SU-DHL-6 (cell line): ENCODE data around the gene TMPRSS13.

Source experiments
- H2AFZ ChIP-seq: fragments of 200-600 bp; sonication (generic); 2 replicates; pipeline ENCODE4 v1.6.1; 2014; ENCODE audit warnings: low read depth, mild to moderate bottlenecking, moderate library complexity, mixed read lengths, antibody characterized with exemption, low read length; ENCODE audit not compliant: severe bottlenecking
- H3F3A ChIP-seq: fragments of 200-600 bp; shearing (Covaris generic); 2 replicates; pipeline ENCODE4 v1.6.0; 2016; ENCODE audit warnings: antibody characterized with exemption, mild to moderate bottlenecking; ENCODE audit not compliant: insufficient read depth
- H3K27ac ChIP-seq: fragments of 200-600 bp; sonication (generic); 2 replicates; pipeline ENCODE4 v1.5.1; 2016; ENCODE audit warnings: low read depth, mild to moderate bottlenecking, low read length, moderate library complexity, mixed read lengths
- H3K27me3 ChIP-seq: fragments of 200-600 bp; sonication (generic), shearing (Covaris generic); 2 replicates; pipeline ENCODE4 v1.6.0; 2014; ENCODE audit warnings: mild to moderate bottlenecking, low read length
- H3K36me3 ChIP-seq: fragments of 200-600 bp; sonication (generic); 2 replicates; pipeline ENCODE4 v1.6.1; 2014; ENCODE audit warnings: mild to moderate bottlenecking, low read length, mixed read lengths
- H3K4me2 ChIP-seq: fragments of 300-600, 200-600 bp; shearing (Covaris generic), sonication (generic); 2 replicates; pipeline ENCODE4 v1.6.0; 2014; ENCODE audit warnings: low read length, low read depth, mild to moderate bottlenecking; ENCODE audit not compliant: poor library complexity, severe bottlenecking
- H3K4me3 ChIP-seq: fragments of 200-600 bp; sonication (generic); 2 replicates; pipeline ENCODE4 v1.5.1; 2014; ENCODE audit warnings: antibody characterized with exemption, low read length, mild to moderate bottlenecking, mixed read lengths; ENCODE audit not compliant: insufficient read depth, poor library complexity, severe bottlenecking
- H3K79me2 ChIP-seq: fragments of 200-600 bp; sonication (generic); 2 replicates; pipeline ENCODE4 v1.6.1; 2014; ENCODE audit warnings: mild to moderate bottlenecking, low read length, moderate library complexity; ENCODE audit not compliant: insufficient read depth
- H3K9ac ChIP-seq: fragments of 200-600 bp; sonication (generic); 2 replicates; pipeline ENCODE4 v1.7.0; 2014; ENCODE audit warnings: mild to moderate bottlenecking, low read length
- H3K9me2 ChIP-seq: fragments of 200-600 bp; sonication (generic); replicated peaks from 2 replicates; pipeline ENCODE4 v1.6.1; 2014; ENCODE audit warnings: low read length; ENCODE audit not compliant: insufficient read depth
- H3K9me3 ChIP-seq: fragments of 200-600 bp; sonication (generic); 2 replicates; pipeline ENCODE4 v1.6.1; 2014; ENCODE audit warnings: low read length, mixed read lengths; ENCODE audit not compliant: insufficient read depth
- H4K20me1 ChIP-seq: fragments of 200-600 bp; sonication (generic); 2 replicates; pipeline ENCODE4 v1.6.1; 2014; ENCODE audit warnings: low read depth, mild to moderate bottlenecking, antibody characterized with exemption, low read length, moderate library complexity, mixed read lengths
- EZH2phosphoT487 ChIP-seq: fragments of 200-600 bp; sonication (generic), shearing (Covaris generic); conservative IDR thresholded peaks from 2 replicates; pipeline ENCODE4 v1.6.1; 2018; ENCODE audit warnings: mild to moderate bottlenecking, antibody characterized with exemption, low read length, moderate library complexity, mixed read lengths
- TF ChIP-seq, protein P1 (sequence below): fragments of 200-600 bp; sonication (generic); IDR thresholded peaks from one replicate; pipeline ENCODE4 v1.5.1; 2017; ENCODE audit warnings: antibody characterized with exemption, mild to moderate bottlenecking, low read length, moderate library complexity; ENCODE audit not compliant: insufficient read depth, poor library complexity, severe bottlenecking

TMPRSS13 gene

DNA sequence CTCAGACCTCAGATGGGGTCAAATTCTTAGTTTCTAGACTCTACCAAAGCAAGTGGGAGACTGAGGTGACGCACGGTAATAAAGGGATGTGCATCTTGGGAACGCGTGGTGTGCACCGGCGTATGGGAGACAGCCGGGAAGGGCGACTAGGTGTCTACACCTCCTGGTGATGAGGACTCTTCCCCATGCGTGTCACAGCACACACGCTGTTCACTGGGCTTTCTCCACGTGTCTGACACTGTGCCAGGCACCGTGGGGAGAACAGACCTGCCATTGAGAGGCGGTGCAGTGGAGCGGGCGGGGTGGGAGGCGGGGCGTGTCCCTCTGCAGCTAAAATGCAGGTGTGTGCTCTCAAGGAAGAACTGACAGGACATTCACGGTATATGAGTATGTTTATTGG, 58.0 kb downstream of the TMPRSS13 start:
- Histone ChIP-seq H2AFZ (no peak overlapping the region), H3K4me2 (no peak overlapping the region), H3K27me3 (no peaks in the 10 kb centered on the region), H3K9ac (no peak overlapping the region), H4K20me1 (no peaks in the 10 kb centered on the region), H3K9me3 (no peaks in the 10 kb centered on the region), H3F3A (no peaks in the 10 kb centered on the region), H3K4me3 (no peak overlapping the region), H3K27ac (no peak overlapping the region), H3K79me2 (no peaks in the 10 kb centered on the region), H3K36me3 (no peaks in the 10 kb centered on the region), H3K9me2 (no peaks in the 10 kb centered on the region)
- no peak for TF ChIP-seq EZH2phosphoT487
- TF ChIP-seq, protein P1, sequence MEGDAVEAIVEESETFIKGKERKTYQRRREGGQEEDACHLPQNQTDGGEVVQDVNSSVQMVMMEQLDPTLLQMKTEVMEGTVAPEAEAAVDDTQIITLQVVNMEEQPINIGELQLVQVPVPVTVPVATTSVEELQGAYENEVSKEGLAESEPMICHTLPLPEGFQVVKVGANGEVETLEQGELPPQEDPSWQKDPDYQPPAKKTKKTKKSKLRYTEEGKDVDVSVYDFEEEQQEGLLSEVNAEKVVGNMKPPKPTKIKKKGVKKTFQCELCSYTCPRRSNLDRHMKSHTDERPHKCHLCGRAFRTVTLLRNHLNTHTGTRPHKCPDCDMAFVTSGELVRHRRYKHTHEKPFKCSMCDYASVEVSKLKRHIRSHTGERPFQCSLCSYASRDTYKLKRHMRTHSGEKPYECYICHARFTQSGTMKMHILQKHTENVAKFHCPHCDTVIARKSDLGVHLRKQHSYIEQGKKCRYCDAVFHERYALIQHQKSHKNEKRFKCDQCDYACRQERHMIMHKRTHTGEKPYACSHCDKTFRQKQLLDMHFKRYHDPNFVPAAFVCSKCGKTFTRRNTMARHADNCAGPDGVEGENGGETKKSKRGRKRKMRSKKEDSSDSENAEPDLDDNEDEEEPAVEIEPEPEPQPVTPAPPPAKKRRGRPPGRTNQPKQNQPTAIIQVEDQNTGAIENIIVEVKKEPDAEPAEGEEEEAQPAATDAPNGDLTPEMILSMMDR: no peak

DNA sequence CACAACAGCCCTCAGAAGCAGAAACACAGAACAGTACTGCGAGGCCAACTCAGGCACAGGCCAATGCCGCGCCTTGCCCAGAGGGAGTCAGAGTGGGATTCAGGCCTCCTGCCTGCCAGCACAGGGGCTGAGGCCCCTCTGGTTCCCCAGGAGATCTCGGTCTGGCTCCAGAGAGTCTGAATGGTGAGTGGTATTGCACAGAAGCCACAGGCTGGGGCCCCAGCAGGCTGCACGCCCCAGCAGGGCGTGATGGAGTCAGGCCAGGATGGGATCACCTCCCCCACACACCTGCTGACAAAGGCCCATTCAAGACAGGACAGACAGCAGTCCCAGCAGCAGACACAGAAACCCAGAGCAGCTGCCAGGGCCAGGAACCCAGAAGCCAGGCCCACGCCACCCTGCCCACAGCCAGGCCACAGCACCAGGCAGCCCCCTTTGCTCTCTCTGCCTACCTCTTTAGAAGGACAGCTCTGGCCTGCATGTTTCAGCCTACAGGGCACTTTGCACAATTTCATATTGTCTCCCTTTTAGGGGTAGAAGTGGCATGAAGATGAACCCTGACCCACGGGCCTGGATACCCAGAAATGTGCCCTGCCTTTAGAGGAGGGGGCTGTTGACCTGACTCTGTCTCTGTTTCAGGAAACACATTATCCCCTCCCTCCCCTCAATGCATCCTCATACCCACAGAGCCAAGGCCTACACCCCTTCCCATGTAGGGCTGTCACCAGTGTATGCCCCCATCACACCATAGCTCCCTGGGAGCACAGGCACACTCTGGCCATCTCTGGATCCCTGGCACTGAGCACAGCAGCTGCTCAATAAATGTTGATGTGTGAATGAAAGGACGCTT, 58.9 kb downstream of the TMPRSS13 start:
- H2AFZ ChIP-seq: no peak overlapping the region
- no peaks in the 10 kb centered on the region for H3K27me3 ChIP-seq
- H3K4me2 ChIP-seq: no peak overlapping the region

DNA sequence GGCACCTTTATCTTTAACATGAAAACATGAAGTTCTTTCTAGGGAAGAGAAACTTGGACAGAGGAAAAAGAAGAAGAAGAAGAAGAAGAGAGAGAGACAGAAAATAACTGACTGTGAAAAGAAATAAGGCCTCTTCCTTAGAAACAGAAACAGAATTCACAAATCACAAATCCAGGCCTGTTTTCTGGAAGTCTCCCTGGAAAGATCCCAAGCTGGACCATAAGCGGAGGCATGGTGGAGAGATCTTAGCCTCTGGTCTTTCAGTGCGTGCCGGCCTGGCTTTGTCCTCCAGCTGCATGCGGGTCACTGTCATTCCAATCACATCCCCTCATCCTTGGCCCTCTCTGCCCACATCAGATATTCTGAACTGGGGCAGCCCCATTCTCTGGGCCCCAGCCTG, 59.6 kb downstream of the TMPRSS13 start:
- Histone ChIP-seq H3K9me3 (no peaks in the 10 kb centered on the region), H3K27me3 (no peaks in the 10 kb centered on the region), H3K27ac (no peak overlapping the region), H4K20me1 (no peaks in the 10 kb centered on the region), H3K4me3 (no peak overlapping the region), H3K36me3 (no peaks in the 10 kb centered on the region), H3K4me2 (no peak overlapping the region), H3F3A (no peaks in the 10 kb centered on the region), H3K9me2 (no peaks in the 10 kb centered on the region), H2AFZ (no peak overlapping the region), H3K9ac (no peak overlapping the region), H3K79me2 (no peaks in the 10 kb centered on the region)
- TF ChIP-seq, protein P1: no peak
- TF ChIP-seq EZH2phosphoT487: no peak

More for the DNA sequence above, 58.9 kb downstream of the TMPRSS13 start:
- H3K36me3 ChIP-seq: no peaks in the 10 kb centered on the region
- H3K9ac ChIP-seq: no peak overlapping the region
- no peaks in the 10 kb centered on the region for H3K79me2 ChIP-seq
- no peak for TF ChIP-seq EZH2phosphoT487
- TF ChIP-seq, protein P1: no peak
- no peak overlapping the region for H3K4me3 ChIP-seq
- no peak overlapping the region for H3K27ac ChIP-seq
- H3K9me2 ChIP-seq: no peaks in the 10 kb centered on the region
- no peaks in the 10 kb centered on the region for H3F3A ChIP-seq
- H4K20me1 ChIP-seq: no peaks in the 10 kb centered on the region
- no peaks in the 10 kb centered on the region for H3K9me3 ChIP-seq
